ENCODE measurements around the gene MRFAP1. TPM values are rescaled to one million over a fixed set of nuclear protein-coding genes. Genes with fewer than 3 reads are reported as not detected.

MRFAP1 gene
- total RNA-seq, 2 donors from 2014 or later, result 214 to 274 TPM

DNA sequence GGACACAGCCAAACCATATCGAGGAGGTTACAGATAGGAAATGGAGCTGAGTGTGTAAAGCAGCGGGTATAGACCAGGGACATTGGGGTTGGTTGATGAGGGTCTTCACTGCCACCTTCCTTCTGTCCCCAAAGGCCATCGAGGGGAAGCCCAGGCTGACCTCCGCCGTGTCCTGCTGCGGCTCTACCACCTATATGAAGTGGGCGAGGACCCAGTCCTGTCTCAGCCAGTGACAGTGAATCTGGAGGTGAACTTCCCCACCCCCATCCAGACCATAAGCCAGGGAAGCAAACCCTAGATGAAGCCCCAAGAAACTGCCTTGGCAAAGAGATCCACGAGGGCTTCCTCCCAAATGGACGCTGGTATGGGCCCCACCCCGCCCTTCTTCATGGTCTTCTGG, 23.2 kb upstream of the MRFAP1 start:
- no peaks in the 10 kb centered on the region for H3K27me3 ChIP-seq
- H3K27ac ChIP-seq, result no peak overlapping the region
- intact Hi-C loops (cut with DNase I), result no loop called here
- H3K9ac ChIP-seq (ENCODE audit: low read depth in 2 of 2, low read length in 2 of 2), result no peak overlapping the region
- peaks cover 7% of the 10 kb centered on the region for H3K36me3 ChIP-seq
- DNase-seq, result no peak
- H3K4me1 ChIP-seq, result no peaks in the 10 kb centered on the region
- TF ChIP-seq, protein P1, sequence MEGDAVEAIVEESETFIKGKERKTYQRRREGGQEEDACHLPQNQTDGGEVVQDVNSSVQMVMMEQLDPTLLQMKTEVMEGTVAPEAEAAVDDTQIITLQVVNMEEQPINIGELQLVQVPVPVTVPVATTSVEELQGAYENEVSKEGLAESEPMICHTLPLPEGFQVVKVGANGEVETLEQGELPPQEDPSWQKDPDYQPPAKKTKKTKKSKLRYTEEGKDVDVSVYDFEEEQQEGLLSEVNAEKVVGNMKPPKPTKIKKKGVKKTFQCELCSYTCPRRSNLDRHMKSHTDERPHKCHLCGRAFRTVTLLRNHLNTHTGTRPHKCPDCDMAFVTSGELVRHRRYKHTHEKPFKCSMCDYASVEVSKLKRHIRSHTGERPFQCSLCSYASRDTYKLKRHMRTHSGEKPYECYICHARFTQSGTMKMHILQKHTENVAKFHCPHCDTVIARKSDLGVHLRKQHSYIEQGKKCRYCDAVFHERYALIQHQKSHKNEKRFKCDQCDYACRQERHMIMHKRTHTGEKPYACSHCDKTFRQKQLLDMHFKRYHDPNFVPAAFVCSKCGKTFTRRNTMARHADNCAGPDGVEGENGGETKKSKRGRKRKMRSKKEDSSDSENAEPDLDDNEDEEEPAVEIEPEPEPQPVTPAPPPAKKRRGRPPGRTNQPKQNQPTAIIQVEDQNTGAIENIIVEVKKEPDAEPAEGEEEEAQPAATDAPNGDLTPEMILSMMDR (IDR thresholded peaks at IDR 0.05), result no peak
- no peak overlapping the region for H3K4me3 ChIP-seq
- H3K9me3 ChIP-seq, result no peaks in the 10 kb centered on the region

DNA sequence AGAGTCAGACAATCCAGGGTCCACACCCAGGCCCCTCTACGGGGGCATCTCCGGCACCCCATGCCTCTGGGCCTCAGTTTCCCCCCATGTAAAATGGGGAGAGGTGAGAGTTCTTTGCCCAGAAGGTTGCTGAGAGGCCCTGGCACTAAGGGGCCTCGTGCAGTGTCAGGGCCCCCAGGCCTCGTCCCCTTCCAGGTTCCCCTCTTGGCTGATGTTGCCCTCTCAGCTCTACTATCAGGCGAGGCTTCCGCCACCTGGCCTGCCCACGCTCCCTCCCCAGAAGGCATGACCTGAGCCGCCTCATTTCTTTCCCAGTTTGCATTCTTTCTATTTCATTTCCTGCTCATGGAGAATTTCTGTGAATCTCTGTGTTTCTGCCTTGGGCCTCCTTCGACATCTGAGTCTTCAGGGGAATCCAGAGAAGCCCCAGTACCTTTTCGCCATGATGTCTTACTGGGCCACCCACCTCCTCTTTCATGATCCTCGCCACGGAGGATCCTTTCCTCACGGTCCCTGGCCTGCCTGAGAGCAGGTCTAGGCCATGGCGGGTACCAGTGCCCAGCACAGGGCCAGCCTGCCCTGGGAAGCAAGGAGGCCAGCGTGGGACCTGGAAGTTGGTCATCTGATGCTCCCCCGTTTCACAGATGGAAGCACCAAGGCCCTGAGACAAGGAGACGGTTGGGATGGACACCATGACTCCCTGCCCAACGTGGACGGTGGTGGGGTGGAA, 21.9 kb upstream of the MRFAP1 start:
- H3K36me3 ChIP-seq, result peaks cover 7% of the 10 kb centered on the region
- no peak for DNase-seq
- TF ChIP-seq, protein P1 (IDR thresholded peaks at IDR 0.05), result no peak
- no peaks in the 10 kb centered on the region for H3K27me3 ChIP-seq
- H3K9me3 ChIP-seq, result no peaks in the 10 kb centered on the region
- H3K27ac ChIP-seq, result no peak overlapping the region
- intact Hi-C loops (cut with DNase I), result no loop called here
- H3K4me3 ChIP-seq, result no peak overlapping the region
- no peak overlapping the region for H3K9ac ChIP-seq (ENCODE audit: low read depth in 2 of 2, low read length in 2 of 2)
- H3K4me1 ChIP-seq, result no peaks in the 10 kb centered on the region

DNA sequence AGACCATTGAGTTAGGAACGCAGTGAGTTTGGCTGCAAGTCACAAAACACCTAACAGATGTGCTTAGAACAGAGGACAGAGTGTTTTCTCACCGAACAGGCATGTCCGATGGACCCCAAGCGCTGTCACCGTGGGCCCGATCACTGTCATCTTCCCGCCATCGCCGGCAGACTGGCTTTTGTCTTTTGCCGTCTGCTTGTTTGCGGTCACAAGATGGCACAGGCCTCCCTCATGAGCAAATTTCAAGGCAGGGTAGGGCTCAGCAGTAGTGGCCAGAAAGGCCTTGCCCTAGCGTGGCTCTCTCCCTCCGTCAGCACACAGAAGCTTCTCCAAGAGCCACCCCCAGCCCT, 21.4 kb upstream of the MRFAP1 start:
- no peaks in the 10 kb centered on the region for H3K4me1 ChIP-seq
- H3K9me3 ChIP-seq, result no peaks in the 10 kb centered on the region
- H3K9ac ChIP-seq (ENCODE audit: low read depth in 2 of 2, low read length in 2 of 2), result no peak overlapping the region
- intact Hi-C loops (cut with DNase I), result no loop called here
- no peak overlapping the region for H3K4me3 ChIP-seq
- TF ChIP-seq, protein P1 (IDR thresholded peaks at IDR 0.05), result no peak
- no peak for DNase-seq
- H3K27ac ChIP-seq, result no peak overlapping the region
- no peaks in the 10 kb centered on the region for H3K27me3 ChIP-seq
- H3K36me3 ChIP-seq, result peaks cover 7% of the 10 kb centered on the region

DNA sequence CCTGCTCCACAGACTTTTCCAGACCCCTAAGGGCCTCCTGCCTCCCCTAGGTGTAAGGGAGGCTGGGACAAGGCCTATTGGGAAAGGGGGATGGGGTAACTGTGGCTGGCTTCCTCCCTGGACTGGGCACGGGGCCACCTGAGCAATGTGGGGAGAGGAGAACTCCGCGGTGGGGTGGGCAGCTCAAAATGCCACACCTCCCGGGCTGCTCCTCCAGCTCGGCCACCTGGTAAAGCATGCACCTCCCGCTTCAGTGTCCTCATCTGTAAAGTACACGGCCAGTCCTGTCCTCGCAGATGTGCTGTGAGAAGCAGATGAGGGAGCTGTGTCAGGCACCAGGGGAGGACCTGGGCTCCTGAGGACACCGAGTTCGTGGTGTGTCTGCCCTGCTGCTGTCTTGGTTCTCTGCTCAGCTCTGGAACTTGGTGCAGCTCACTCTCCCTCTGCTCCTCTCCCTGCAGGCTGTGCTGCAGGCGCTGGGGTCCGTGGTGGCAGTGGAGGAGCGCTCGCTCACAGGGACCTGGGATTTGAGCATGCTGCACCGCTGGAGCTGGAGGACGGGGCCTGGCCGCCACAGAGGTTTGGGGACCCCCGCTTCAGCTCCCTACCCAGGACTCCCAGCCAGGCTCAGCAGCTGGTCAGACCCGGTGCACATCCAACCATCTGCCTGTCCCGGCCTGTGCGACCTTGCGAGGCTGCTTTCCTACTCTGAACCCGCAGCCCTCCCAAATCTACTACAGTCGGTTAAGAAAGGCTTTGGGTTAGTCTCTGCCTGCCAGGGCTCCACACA, 20.8 kb upstream of the MRFAP1 start:
- Histone ChIP-seq H3K4me1 (no peaks in the 10 kb centered on the region), H3K4me3 (no peak overlapping the region), H3K27ac (no peak overlapping the region), H3K27me3 (no peaks in the 10 kb centered on the region), H3K36me3 (peaks cover 7% of the 10 kb centered on the region), H3K9me3 (no peaks in the 10 kb centered on the region), H3K9ac (ENCODE audit: low read depth in 2 of 2, low read length in 2 of 2) (no peak overlapping the region)
- no peak for DNase-seq
- TF ChIP-seq, protein P1 (IDR thresholded peaks at IDR 0.05), result no peak
- intact Hi-C loops (cut with DNase I), result no loop called here

DNA sequence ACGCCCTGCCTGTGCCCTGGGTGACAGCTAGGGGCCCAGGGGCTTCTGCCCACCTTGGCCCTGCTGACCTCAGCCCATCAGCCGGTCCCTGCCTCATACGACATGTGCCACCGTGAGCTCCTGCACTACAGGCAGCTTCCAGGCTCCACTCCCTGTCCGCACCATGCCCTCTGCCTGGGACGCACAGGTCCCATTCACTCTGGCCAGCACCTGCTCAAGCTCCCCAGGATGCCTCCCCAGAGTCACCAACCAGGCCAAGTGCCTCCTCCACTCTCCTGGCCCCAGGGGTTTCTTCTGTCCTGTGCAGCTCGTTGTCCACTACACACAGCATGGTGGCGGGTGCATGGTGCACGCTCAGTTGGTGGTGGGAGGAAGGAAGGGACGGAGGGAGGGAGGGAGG, 20.2 kb upstream of the MRFAP1 start:
- no peak overlapping the region for H3K9ac ChIP-seq (ENCODE audit: low read depth in 2 of 2, low read length in 2 of 2)
- H3K4me3 ChIP-seq, result no peak overlapping the region
- H3K27ac ChIP-seq, result no peak overlapping the region
- TF ChIP-seq, protein P1 (IDR thresholded peaks at IDR 0.05), result no peak
- no peaks in the 10 kb centered on the region for H3K9me3 ChIP-seq
- intact Hi-C loops (cut with DNase I), result no loop called here
- H3K36me3 ChIP-seq, result peaks cover 7% of the 10 kb centered on the region
- no peaks in the 10 kb centered on the region for H3K4me1 ChIP-seq
- H3K27me3 ChIP-seq, result no peaks in the 10 kb centered on the region
- no peak for DNase-seq

All from colonic mucosa (tissue), 4 donors.